ENCODE results near the gene IRF8.

Gene IRF8

DNA sequence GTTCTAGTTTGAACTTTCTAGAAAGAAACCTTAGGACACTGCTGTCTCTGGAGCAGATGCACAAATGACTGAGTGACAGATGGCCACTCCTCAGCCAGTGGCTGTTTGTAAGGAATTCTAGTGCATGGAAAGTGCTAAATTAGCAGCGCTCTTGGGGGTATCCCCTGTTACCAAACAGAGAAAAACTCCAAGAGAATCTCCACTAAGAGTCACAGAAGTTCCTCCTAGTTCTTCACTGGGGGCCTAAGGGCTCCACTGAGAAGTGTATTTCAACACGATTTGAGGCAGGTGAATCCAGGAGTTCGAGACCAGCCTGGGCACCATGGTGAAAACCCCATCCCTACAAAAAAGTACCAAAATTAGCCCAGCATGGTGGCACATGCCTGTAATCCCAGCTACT, 18.1 kb upstream of the IRF8 start:
- no peak for TF ChIP-seq EZH2 (IDR thresholded peaks at IDR 0.05; ENCODE audit: borderline replicate concordance, low read depth, low read length, severe bottlenecking)
- TF ChIP-seq, protein P1, sequence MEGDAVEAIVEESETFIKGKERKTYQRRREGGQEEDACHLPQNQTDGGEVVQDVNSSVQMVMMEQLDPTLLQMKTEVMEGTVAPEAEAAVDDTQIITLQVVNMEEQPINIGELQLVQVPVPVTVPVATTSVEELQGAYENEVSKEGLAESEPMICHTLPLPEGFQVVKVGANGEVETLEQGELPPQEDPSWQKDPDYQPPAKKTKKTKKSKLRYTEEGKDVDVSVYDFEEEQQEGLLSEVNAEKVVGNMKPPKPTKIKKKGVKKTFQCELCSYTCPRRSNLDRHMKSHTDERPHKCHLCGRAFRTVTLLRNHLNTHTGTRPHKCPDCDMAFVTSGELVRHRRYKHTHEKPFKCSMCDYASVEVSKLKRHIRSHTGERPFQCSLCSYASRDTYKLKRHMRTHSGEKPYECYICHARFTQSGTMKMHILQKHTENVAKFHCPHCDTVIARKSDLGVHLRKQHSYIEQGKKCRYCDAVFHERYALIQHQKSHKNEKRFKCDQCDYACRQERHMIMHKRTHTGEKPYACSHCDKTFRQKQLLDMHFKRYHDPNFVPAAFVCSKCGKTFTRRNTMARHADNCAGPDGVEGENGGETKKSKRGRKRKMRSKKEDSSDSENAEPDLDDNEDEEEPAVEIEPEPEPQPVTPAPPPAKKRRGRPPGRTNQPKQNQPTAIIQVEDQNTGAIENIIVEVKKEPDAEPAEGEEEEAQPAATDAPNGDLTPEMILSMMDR (IDR thresholded peaks at IDR 0.05; ENCODE audit: borderline replicate concordance, extremely low read depth, low read length, poor library complexity, severe bottlenecking): no peak
- Histone ChIP-seq H3K79me2 (ENCODE audit: insufficient read depth, low read length) (no peaks in the 10 kb centered on the region), H4K20me1 (ENCODE audit: insufficient read depth, low read length) (no peaks in the 10 kb centered on the region), H3K4me2 (ENCODE audit: insufficient read depth, low read length) (no peak overlapping the region), H3K27ac (ENCODE audit: low read length) (no peak overlapping the region), H2AFZ (ENCODE audit: low read depth, low read length) (no peak overlapping the region), H3K4me3 (ENCODE audit: low read depth in 1 of 2, low read length in 2 of 2) (no peak overlapping the region), H3K27me3 (ENCODE audit: insufficient read depth, low read length, poor library complexity) (peaks cover 26% of the 10 kb centered on the region), H3K9ac (ENCODE audit: low read depth, low read length) (no peak overlapping the region), H3K4me1 (ENCODE audit: insufficient read depth, low read length) (no peaks in the 10 kb centered on the region), H3K36me3 (ENCODE audit: insufficient read depth, low read length) (no peaks in the 10 kb centered on the region), H3K9me3 (ENCODE audit: insufficient read depth, low read length, severe bottlenecking) (no peaks in the 10 kb centered on the region)
- ATAC-seq (ENCODE audit: insufficient read depth, low read depth) (no peak), DNase-seq (no peak)

DNA sequence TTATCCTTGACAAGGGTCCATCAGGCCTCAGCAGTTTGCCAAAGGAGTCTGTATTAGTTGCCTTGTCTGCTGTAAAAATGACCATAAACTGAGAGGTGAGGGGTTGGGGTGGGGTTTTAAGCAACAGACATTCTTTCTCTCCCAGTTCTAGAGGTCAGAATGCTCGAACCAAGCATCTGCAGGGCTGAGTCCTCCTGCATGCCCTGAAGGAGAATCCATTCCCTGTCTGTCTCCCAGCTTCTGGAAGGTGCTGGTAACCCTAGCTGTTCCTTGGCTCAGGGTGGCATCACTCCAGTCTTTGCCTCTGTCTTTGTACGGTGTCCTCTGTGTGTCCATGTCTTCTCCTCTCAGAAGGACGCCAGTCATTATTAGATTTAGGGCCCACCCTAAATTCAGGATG, 17.5 kb upstream of the IRF8 start:
- TF ChIP-seq, protein P1 (IDR thresholded peaks at IDR 0.05; ENCODE audit: borderline replicate concordance, extremely low read depth, low read length, poor library complexity, severe bottlenecking): no peak
- no peak for TF ChIP-seq EZH2 (IDR thresholded peaks at IDR 0.05; ENCODE audit: borderline replicate concordance, low read depth, low read length, severe bottlenecking)
- Histone ChIP-seq H3K36me3 (ENCODE audit: insufficient read depth, low read length) (no peaks in the 10 kb centered on the region), H3K79me2 (ENCODE audit: insufficient read depth, low read length) (no peaks in the 10 kb centered on the region), H3K9ac (ENCODE audit: low read depth, low read length) (no peak overlapping the region), H3K4me1 (ENCODE audit: insufficient read depth, low read length) (no peaks in the 10 kb centered on the region), H2AFZ (ENCODE audit: low read depth, low read length) (no peak overlapping the region), H3K9me3 (ENCODE audit: insufficient read depth, low read length, severe bottlenecking) (no peaks in the 10 kb centered on the region), H3K4me3 (ENCODE audit: low read depth in 1 of 2, low read length in 2 of 2) (no peak overlapping the region), H3K27me3 (ENCODE audit: insufficient read depth, low read length, poor library complexity) (peaks cover 26% of the 10 kb centered on the region), H4K20me1 (ENCODE audit: insufficient read depth, low read length) (no peaks in the 10 kb centered on the region), H3K27ac (ENCODE audit: low read length) (no peak overlapping the region), H3K4me2 (ENCODE audit: insufficient read depth, low read length) (no peak overlapping the region)
- ATAC-seq (ENCODE audit: insufficient read depth, low read depth): no peak
- no peak for DNase-seq

DNA sequence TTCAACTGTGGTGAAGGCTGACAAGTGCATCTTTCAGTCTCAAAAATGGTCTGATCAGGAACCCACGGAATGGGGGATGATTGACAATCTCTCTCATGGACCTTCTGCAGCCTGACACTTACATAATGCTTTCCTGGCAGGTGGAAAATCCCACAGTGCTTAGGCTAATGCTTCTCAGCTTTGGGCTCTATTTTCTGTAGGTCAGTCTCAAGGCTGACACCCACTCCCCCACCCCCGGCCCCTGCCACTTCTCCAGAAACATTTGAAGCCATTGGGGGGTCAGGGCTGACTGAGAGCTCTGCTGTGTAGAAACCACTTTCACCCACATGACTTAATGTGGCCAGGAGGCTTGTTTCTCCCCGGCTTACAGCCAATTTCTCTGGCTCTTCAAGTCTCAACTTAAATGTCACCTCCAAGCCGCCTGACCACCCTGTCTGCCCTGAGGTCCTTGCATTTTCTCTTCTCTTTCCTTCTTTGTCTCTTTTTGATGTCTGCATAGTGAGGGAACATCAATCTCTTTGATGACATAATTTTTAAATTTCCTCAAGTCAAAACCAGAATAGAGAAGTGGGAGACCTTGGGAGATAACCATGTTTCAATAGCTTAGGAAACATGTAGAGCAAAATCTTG, 16.7 kb upstream of the IRF8 start:
- no peak for TF ChIP-seq EZH2 (IDR thresholded peaks at IDR 0.05; ENCODE audit: borderline replicate concordance, low read depth, low read length, severe bottlenecking)
- TF ChIP-seq, protein P1 (IDR thresholded peaks at IDR 0.05; ENCODE audit: borderline replicate concordance, extremely low read depth, low read length, poor library complexity, severe bottlenecking): no peak
- H3K27ac ChIP-seq (ENCODE audit: low read length): no peak overlapping the region
- H3K9ac ChIP-seq (ENCODE audit: low read depth, low read length): no peak overlapping the region
- H3K4me2 ChIP-seq (ENCODE audit: insufficient read depth, low read length): no peak overlapping the region
- no peaks in the 10 kb centered on the region for H3K79me2 ChIP-seq (ENCODE audit: insufficient read depth, low read length)
- H2AFZ ChIP-seq (ENCODE audit: low read depth, low read length): no peak overlapping the region
- no peaks in the 10 kb centered on the region for H3K36me3 ChIP-seq (ENCODE audit: insufficient read depth, low read length)
- no peak for ATAC-seq (ENCODE audit: insufficient read depth, low read depth)
- no peaks in the 10 kb centered on the region for H3K9me3 ChIP-seq (ENCODE audit: insufficient read depth, low read length, severe bottlenecking)
- no peaks in the 10 kb centered on the region for H3K4me1 ChIP-seq (ENCODE audit: insufficient read depth, low read length)
- no peak overlapping the region for H3K4me3 ChIP-seq (ENCODE audit: low read depth in 1 of 2, low read length in 2 of 2)
- no peaks in the 10 kb centered on the region for H4K20me1 ChIP-seq (ENCODE audit: insufficient read depth, low read length)
- peaks cover 28% of the 10 kb centered on the region for H3K27me3 ChIP-seq (ENCODE audit: insufficient read depth, low read length, poor library complexity)
- DNase-seq: no peak
